HG03159 (cell line): ENCODE results near the gene BACH2.
"Not testable (repeated sequence)": the region's sequence is repeated elsewhere in the genome, so short reads cannot be mapped to it uniquely, and the experiment has no call there.

ENCODE experiments used
- ATAC-seq: cut with Tn5 transposase; IDR thresholded peaks from one replicate; pipeline ENCODE4 v1.9.1; 2021; ENCODE audit warnings: mild to moderate bottlenecking, moderate library complexity; ENCODE audit not compliant: unreplicated experiment

The BACH2 gene

DNA sequence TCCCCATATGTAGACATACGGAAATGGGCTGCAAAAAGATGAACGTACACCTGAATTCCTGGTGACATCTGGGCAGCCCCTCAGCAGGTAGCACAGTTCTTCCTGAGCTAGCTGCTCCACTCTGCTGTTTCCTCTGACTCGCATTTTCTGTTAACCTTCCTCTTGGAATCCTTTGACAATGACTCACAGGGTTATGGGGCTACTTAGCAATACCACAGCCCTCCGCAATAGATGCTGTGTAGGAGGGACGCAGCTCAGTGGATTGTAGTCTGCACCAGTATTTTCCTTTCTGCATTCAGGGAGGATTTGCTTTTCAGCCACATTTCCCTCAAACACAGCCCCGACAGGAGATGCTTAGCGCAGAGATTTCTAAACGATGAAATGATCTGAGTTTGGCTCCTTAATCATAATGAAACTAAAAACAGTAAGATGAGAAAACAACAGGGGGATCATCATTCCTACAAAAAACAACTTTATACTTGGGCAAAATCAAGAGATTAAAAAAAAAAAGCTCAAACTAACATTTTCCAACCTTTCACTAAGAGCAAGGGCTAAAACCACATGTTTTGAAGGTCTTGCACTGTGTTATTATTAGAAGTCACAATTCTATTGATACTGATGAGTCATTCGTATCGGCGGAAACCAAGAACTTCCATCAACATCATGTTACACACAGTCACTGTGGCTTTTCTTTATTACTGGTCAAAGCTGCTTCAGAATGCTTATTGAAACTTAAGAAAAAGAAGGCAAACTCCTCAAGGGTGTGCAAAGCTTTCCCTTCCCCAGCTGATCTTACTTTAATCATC is 12.2 kb downstream of the BACH2 start:
- peak; percentile 73 for ATAC-seq

- not testable (repeated sequence) for ATAC-seq
Observed at GRCh38 chr6:90282265-90282664, 14.4 kb downstream of the BACH2 start.

DNA sequence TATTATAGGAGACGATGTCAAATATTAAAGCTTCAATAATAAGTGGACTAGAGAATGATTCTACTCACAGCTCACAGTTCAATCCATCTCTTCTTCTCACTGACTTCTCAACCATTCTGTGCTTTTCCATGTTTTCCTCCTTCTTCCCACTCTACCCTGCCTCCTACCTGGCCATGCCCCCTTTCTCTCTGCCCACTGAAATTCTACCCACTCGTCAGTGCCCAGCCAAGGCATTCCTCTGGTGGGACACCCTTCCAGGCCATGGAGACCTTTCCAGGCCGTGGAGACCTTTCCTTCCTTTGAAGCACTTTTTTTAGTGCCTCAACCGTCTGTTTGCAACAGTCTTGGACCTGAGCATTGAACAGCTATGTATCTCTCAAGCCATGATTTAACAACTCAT is 18.5 kb downstream of the BACH2 start:
- no peak for ATAC-seq

GRCh38 chr6:90277302-90278011 is 19.2 kb downstream of the BACH2 start:
- no peak for ATAC-seq

- ATAC-seq: peak; percentile 53
Observed at GRCh38 chr6:90274451-90275030, 22.1 kb downstream of the BACH2 start.

- no peak for ATAC-seq
Observed at GRCh38 chr6:90273863-90274262, 22.8 kb downstream of the BACH2 start.

DNA sequence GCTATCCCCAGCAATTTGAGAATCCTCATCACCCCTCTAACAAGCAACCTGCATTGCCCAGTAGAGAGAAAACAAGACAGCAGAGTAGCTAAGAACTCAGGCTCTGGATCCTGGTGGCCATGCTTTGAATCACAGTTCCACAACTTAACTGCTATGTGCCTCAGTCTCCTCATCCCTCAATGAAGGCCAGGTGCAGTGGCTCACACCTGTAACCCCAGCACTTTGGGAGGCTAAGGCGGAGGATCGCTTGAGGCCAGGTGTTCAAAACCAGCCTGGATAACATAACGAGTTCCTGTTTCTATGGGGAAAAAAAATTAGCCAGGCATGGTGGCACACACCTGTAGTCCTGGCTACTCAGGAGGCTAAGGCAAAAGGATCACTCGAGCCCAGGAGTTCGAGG is 23.7 kb downstream of the BACH2 start:
- no peak for ATAC-seq

DNA sequence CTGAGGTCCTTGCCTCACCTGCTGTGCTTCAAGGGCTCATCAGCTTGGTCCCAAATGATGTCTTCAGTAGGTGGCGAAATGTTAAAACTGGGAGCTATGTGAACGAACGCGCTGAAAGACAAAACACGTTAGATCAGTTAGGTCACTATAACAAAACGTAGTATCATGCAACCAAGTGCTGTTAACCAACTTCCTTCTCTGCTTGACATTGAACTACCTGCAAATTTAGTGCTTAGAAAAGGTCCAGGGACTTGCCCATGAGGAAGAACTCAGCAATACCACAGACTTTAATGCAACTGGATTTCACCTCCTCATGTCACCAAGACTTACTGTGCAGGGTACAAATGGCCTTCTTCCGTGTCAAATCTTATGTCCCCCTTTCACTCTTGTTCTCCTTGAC is 24.8 kb downstream of the BACH2 start:
- no peak for ATAC-seq

GRCh38 chr6:90269334-90269733 is 27.3 kb downstream of the BACH2 start:
- ATAC-seq: no peak

DNA sequence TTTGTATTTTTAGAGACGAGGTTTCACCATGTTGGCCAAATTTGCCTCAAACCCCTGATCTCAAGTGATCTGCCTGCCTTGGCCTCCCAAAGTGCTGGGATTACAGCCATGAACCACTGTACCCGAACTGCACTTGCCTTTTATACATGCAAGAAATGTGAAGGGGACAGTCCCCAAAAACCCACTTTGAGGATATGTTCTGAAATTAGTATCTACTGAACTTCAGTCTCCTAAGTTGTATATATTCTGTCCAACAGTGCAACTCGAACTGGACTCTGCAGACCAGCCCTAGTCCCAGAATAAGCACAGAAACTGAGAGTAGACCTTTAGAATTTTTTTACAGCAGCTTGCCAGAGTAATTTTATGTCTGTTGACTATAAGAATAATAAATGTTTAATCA is 28.5 kb downstream of the BACH2 start:
- ATAC-seq: no peak

DNA sequence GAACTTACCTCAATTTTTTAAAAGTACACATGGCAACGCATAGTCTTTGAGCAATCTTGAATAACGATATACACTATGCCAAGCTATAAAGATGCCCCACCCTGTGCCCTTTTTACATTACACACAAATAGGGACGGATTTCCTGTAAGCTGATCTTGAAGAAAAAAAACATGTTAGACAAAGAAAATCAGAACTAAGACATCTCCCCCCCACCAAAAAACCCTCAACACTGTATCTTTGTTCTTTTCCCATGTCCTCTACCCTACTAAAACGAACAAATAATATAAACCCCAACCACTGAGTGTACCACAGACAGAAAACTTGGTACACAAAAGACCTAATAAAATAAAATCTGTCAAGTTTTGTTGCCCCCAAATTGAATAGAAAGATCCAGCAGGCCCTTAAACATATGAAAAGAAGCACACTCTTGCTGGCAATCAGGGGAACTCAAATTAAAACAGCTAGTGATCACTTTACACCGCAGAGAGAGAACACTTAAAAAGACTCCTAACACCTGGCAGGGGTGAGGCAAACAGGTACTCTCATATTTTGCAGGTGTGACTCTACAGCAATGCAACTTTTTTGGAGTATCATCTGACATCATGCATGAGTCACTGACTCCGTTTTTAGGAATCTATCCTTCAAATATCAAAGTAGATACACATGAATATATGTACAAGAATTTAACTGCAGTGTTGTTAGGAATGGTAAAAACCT is 29.6 kb downstream of the BACH2 start:
- no peak for ATAC-seq

- ATAC-seq: no peak
Observed at GRCh38 chr6:90264561-90264960, 32.1 kb downstream of the BACH2 start.

DNA sequence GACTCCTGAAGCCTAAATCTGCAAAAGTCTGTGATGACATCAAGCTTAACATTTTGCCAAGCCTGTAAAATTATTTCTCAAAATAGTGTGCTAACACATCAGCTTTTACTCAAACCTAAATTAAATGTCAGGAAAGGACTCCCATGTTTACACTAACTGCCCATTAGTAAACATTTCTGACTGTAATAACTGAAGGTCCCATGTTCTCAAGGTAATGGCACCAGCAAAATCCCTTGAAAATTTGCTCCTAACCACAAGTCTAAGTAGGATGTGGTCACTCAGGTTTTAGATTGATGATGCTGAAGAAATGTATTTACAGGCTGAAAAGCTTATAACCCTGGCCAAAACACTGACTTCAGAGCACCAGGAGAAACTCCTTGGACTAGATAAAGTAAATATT is 33.0 kb downstream of the BACH2 start:
- ATAC-seq: no peak

GRCh38 chr6:90261801-90262200 is 34.8 kb downstream of the BACH2 start:
- no peak for ATAC-seq

DNA sequence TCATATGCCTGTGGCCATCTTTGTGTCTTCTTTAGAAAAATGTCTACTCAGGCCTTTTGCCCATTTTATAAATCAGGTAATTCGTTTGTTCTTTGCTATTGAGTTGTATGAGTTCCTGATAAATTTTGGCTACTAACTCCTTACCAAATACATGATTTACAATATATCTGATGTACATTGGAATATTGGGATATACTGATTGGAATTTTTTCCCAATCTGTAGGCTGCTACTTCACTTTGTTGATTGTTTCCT is 39.2 kb downstream of the BACH2 start:
- ATAC-seq: no peak

GRCh38 chr6:90256698-90257485 is 39.8 kb downstream of the BACH2 start:
- ATAC-seq: no peak

GRCh38 chr6:90253631-90254030 is 43.0 kb downstream of the BACH2 start:
- ATAC-seq: no peak

GRCh38 chr6:90251295-90251992 is 45.2 kb downstream of the BACH2 start:
- ATAC-seq: peak; percentile 90

GRCh38 chr6:90250405-90250804 is 46.2 kb downstream of the BACH2 start:
- ATAC-seq: no peak

DNA sequence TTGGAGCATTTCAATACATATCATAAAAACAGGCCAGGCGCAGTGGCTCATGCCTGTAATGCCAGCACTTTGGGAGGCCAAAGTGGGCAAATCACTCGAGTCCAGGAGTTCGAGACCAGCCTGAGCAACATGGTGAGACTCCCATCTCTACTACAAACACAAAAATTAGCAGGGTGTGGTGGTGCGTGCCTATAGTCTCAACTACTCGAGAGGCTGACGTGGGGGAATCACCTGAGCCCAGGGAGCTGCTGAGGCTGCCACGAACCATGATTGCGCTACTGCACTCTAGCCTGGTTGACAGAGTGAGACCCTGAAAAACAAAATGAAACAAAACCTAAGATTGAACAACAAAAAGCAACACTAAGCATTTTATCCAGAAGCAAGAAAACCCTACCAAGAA is 47.2 kb downstream of the BACH2 start:
- ATAC-seq: no peak
